D721Med (cell line): Measurements from ENCODE around the gene VPS35L.

Source experiments
- DNase-seq: peaks from one replicate; pipeline ENCODE4 v3.0.0; 2011; ENCODE audit warnings: low spot score; ENCODE audit not compliant: insufficient read length
- FAIRE-seq: peaks from 2 replicates; lab custom pipeline; 2011; peaks lifted over from hg19 to GRCh38; lab: Jason Lieb, UNC
- TF ChIP-seq, protein P1 (sequence below): IDR thresholded peaks from 2 replicates; pipeline ENCODE4 v1.5.1; 2012; ENCODE audit warnings: mild to moderate bottlenecking, control low read depth; ENCODE audit not compliant: insufficient read depth; ENCODE audit errors: missing control alignments

The VPS35L gene

DNA sequence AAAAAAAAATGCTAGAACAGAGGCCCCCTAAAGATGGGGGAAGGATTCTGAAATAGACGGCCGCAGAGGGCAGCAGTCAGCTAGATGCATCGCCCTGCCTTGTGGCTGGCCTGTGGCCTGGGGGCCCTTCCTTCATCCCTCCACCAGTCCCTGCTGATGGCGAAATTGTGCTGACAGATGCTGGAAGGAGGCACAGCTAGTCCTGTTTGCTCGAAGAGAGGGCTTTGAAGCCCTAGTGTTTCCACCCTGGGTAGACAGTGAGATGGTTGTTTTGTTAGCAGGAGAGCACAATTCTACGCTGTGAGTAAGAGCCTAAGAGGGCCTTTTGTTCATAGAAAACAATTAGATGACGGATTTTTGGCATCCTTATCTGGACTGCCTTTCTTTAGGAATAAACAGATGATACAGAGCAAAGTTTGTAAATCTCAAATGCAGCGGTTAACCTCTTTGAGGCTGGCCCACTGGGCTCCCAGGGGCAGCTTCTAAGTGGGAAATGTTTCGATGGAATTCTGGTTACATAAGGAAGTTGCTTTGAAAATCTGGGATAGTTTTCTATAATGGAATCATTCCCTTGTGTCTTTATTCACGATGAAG is 23.0 kb downstream of the VPS35L start:
- TF ChIP-seq, protein P1, sequence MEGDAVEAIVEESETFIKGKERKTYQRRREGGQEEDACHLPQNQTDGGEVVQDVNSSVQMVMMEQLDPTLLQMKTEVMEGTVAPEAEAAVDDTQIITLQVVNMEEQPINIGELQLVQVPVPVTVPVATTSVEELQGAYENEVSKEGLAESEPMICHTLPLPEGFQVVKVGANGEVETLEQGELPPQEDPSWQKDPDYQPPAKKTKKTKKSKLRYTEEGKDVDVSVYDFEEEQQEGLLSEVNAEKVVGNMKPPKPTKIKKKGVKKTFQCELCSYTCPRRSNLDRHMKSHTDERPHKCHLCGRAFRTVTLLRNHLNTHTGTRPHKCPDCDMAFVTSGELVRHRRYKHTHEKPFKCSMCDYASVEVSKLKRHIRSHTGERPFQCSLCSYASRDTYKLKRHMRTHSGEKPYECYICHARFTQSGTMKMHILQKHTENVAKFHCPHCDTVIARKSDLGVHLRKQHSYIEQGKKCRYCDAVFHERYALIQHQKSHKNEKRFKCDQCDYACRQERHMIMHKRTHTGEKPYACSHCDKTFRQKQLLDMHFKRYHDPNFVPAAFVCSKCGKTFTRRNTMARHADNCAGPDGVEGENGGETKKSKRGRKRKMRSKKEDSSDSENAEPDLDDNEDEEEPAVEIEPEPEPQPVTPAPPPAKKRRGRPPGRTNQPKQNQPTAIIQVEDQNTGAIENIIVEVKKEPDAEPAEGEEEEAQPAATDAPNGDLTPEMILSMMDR = no peak
- no peak for FAIRE-seq
- DNase-seq = no peak

DNA sequence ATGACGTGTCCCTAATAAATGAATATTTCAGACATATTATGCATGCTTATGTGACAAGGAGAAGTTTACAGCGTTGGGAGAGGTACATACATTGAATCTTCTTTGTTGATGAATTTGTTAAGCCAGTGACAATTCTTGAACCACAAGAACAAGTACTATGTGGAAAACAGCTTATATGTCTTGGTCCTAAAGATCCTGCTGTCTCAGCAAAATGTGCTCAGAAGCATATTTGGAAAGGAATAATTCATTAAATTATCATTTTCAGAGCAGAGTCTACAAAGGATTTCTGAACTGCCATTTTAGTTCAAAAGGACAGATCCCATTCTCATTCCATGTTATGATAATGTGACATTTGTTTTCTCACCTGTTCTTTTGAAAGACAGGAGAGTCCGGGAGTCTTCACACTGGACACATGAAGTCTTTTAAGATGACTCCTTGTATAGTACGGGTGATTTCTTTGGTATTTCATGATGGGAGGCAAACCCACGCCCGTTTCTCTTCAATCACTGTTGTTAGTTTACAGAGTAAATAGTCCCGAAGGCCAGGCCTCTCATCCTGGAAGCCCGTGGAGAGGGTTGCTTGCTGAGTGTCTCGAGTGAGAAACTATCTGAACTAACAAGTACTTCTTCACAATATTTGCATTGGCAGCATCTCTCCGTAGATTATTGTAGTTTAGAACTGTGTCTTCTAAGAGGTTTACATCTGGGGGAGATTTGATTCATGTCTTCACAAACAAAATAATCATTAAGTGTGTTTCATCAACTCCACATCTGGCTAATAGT is 26.7 kb downstream of the VPS35L start:
- DNase-seq = no peak
- FAIRE-seq = no peak

DNA sequence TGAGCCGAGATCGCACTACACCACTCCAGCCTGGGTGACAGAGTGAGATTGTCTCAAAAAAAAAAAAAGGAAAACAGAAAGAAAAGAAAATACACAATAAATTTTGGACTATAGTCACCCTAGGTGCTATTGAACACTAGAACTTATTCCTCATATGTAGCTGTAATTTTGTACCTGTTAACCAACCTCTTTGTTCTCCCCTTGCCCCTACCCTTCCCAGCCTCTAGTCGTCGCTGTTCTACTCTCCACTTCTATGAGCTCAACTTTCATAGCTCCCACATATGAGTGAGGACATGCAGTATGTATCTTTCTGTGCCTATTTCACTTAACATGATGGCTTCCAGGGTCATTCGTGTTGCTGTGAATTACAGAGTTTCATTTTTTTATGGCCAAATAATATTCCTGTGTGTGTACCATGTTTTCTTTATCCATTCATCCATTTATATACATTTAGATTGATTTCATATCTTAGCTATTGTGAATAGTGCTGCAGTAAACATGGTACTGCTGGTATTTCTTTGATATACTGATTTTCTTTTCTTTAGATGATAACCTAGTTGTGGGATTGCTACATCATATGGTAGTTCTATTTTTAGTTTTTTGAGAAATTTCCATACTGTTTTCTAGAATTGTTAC is 28.3 kb downstream of the VPS35L start:
- no peak for DNase-seq
- TF ChIP-seq, protein P1 = peak; percentile 90
- no peak for FAIRE-seq

More for the DNA sequence above, 26.7 kb downstream of the VPS35L start:
- TF ChIP-seq, protein P1 = no peak

DNA sequence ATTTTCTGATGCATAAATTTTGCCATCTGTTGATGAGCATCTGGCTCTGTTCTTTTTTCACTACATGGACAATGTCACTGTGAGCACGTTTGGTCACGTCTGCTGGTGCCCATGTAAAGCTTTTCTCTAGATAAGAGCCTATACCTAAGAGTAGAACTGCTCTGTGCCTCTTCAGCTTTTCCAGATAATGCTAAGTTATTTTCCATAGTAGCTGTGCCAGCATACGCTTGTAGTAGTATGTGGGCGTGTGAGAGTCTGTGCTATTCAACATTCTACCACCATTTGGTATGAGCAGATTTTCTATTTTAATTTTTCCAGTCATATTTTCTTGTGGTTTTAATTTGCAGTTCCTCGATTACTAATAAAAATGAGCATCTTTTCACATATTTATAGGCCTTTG is 33.2 kb downstream of the VPS35L start:
- FAIRE-seq = no peak
- TF ChIP-seq, protein P1 = no peak
- DNase-seq = no peak

DNA sequence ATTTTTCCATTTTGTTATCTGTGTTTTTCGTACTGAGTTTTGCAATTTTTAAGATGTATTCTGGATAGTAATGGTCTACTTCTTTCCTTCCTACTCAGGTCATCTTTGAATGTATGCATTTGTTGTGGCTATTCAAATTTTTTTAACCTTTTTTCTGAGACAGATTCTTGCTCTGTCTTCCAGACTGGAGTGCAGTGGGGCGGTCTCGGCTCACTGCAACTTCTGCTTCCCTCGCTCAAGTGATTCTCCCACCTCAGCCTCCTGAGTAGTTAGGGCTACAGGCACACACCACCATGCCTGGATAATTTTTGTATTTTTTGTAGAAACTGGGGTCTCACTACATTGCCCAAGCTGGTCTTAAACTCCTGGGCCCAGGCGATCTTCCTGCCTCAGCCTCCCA is 33.6 kb downstream of the VPS35L start:
- FAIRE-seq = no peak
- TF ChIP-seq, protein P1 = no peak

DNA sequence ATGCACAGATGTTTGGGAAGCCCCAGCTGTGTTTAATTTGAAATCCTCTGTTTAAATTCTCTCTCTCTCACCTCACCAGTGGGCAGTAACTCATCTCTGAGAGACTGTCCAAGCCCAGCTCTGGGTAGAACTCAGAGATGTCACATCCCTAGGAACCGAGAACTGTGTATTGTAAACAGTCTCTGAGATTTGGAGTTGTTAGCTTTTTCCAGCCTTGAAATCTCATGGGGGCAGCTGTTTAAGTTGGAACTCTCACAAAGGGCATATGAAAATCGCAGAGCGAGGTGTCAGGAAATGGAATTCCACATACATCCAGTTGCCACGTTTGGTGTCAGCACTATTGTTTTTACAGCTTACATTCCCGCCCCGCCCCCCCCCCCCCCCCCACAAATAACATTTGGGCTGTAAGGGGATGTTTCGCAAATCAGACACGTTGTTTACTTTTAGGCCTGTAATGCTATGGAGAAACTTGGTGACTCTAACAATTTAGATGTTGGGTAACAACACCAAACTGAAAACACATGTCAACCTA is 34.3 kb downstream of the VPS35L start:
- FAIRE-seq = no peak
- no peak for DNase-seq
- TF ChIP-seq, protein P1 = no peak

More for the DNA sequence above, 33.6 kb downstream of the VPS35L start:
- DNase-seq = no peak
